ENCODE measurements around the gene MPZL2. TPM values are rescaled to one million over a fixed set of nuclear protein-coding genes. Genes with fewer than 3 reads are reported as not detected.

Gene MPZL2
- total RNA-seq, 1 experiment from 2014 or later: 30.4 TPM

GRCh38 chr11:118221419-118221818 lies 42.7 kb downstream of the MPZL2 start:
- DNase-seq (ENCODE audit: low spot score): no peak

- no peak for DNase-seq (ENCODE audit: low spot score)
These were observed 44.4 kb downstream of the MPZL2 start for GRCh38 chr11:118219732-118220131.

- no peak for DNase-seq (ENCODE audit: low spot score)
These were observed 44.9 kb downstream of the MPZL2 start for GRCh38 chr11:118219244-118219643.

- no peak for DNase-seq (ENCODE audit: low spot score)
These were observed 46.5 kb downstream of the MPZL2 start for GRCh38 chr11:118217575-118217974.

GRCh38 chr11:118216621-118217481 lies 47.2 kb downstream of the MPZL2 start:
- DNase-seq (ENCODE audit: low spot score): no peak

- no peak for DNase-seq (ENCODE audit: low spot score)
These were observed 48.3 kb downstream of the MPZL2 start for GRCh38 chr11:118215765-118216164.

- DNase-seq (ENCODE audit: low spot score): no peak
These were observed 48.8 kb downstream of the MPZL2 start for GRCh38 chr11:118215262-118215661.

- no peak for DNase-seq (ENCODE audit: low spot score)
These were observed 49.7 kb downstream of the MPZL2 start for GRCh38 chr11:118214210-118214914.

- DNase-seq (ENCODE audit: low spot score): peak; percentile 46
These were observed 50.3 kb downstream of the MPZL2 start for GRCh38 chr11:118213781-118214180.

- DNase-seq (ENCODE audit: low spot score): no peak
These were observed 50.9 kb downstream of the MPZL2 start for GRCh38 chr11:118213201-118213600.

GRCh38 chr11:118212781-118213191 lies 51.3 kb downstream of the MPZL2 start:
- DNase-seq (ENCODE audit: low spot score): no peak

- DNase-seq (ENCODE audit: low spot score): no peak
These were observed 51.9 kb downstream of the MPZL2 start for GRCh38 chr11:118212131-118212725.

- DNase-seq (ENCODE audit: low spot score): no peak
These were observed 53.1 kb downstream of the MPZL2 start for GRCh38 chr11:118211006-118211405.

- DNase-seq (ENCODE audit: low spot score): no peak
These were observed 53.8 kb downstream of the MPZL2 start for GRCh38 chr11:118210323-118210722.

- DNase-seq (ENCODE audit: low spot score): no peak
These were observed 55.1 kb downstream of the MPZL2 start for GRCh38 chr11:118209033-118209432.

- no peak for DNase-seq (ENCODE audit: low spot score)
These were observed 57.0 kb downstream of the MPZL2 start for GRCh38 chr11:118207079-118207478.

GRCh38 chr11:118206391-118207031 lies 57.6 kb downstream of the MPZL2 start:
- DNase-seq (ENCODE audit: low spot score): no peak

- no peak for DNase-seq (ENCODE audit: low spot score)
These were observed 58.3 kb downstream of the MPZL2 start for GRCh38 chr11:118205606-118206378.

Data from HT-29 (cell line).